Uterus (tissue), 4 donors: ENCODE results near the gene SYDE2. TPM values are rescaled to one million over a fixed set of nuclear protein-coding genes. Genes with fewer than 3 reads are reported as not detected.

Experiments
- DNase-seq, 2 donors: peaks; one replicate each; pipeline ENCODE4 v3.0.0-alpha.2; 2019 to 2020
- H3K27ac ChIP-seq, 2 donors: fragments of 200-600 bp; sonication (generic); 1 replicate in 1 of 2; 2 replicates in 1 of 2; pipeline ENCODE4 v1.5.1; 2016 to 2018
- H3K27me3 ChIP-seq, 2 donors: fragments of 200-600 bp; sonication (generic); one replicate each; pipeline ENCODE4 v1.5.1; 2018 to 2019; ENCODE audit warnings: control low read depth in 1 of 2
- H3K36me3 ChIP-seq, 2 donors: fragments of 200-600 bp; sonication (generic); one replicate each; pipeline ENCODE4 v1.5.1; 2019; ENCODE audit warnings: control low read depth in 1 of 2
- H3K4me1 ChIP-seq, 2 donors: fragments of 200-600 bp; sonication (generic); one replicate each; pipeline ENCODE4 v1.5.1; 2018 to 2019; ENCODE audit warnings: control low read depth in 1 of 2
- H3K4me3 ChIP-seq, 2 donors: fragments of 200-600 bp; sonication (generic); 1 replicate in 1 of 2; 2 replicates in 1 of 2; pipeline ENCODE4 v1.5.1; 2018 to 2019; ENCODE audit warnings: mild to moderate bottlenecking in 1 of 2
- H3K9me3 ChIP-seq, 2 donors: fragments of 200-600 bp; sonication (generic); one replicate each; pipeline ENCODE4 v1.5.1; 2019; ENCODE audit warnings: control low read depth in 1 of 2
- CTCF ChIP-seq, 4 experiments: fragments of 200-600 bp in 2 of 4; fragments of 450-650 bp in 2 of 4; sonication (generic) in 2 of 4; IDR thresholded peaks; one replicate each; pipeline ENCODE4 v1.5.1; 2016 to 2019; ENCODE audit warnings: antibody characterized with exemption in 4 of 4, mild to moderate bottlenecking in 2 of 4, moderate library complexity in 1 of 4
- POLR2A ChIP-seq, 2 donors: fragments of 450-650 bp; IDR thresholded peaks; one replicate each; pipeline ENCODE4 v1.6.1; 2016; ENCODE audit warnings: antibody characterized with exemption in 2 of 2, mild to moderate bottlenecking in 1 of 2, moderate library complexity in 1 of 2
- intact Hi-C: fragments of 100-400 bp; cut with DNase I; formaldehyde crosslinking; loops from one replicate; pipeline ENCODE4 v1.15.1; 2023; ENCODE audit warnings: low total_unique reads
- total RNA-seq, 4 donors: library from RNA; depleted of rRNA in 3 of 4; stranded (reverse); fragments of >200 nt in 3 of 4; gene quantifications; one replicate each; pipeline versions ENCODE4 v1.1.0 to v1.2.4, GENCODE V29; 2014 to 2023
- donor health status: DM: yes; HTN: yes; CAD: no.

The SYDE2 gene
- total RNA-seq, 4 donors from 2014 or later: 5.3 to 24.3 (median 14.6) TPM

- Histone ChIP-seq H3K4me1 (no peaks in the 10 kb centered on the region), H3K9me3 (no peaks in the 10 kb centered on the region), H3K4me3 (no peak overlapping the region), H3K27ac (no peak overlapping the region), H3K27me3 (no peaks in the 10 kb centered on the region), H3K36me3 (no peaks in the 10 kb centered on the region)
- TF ChIP-seq CTCF (IDR thresholded peaks at IDR 0.05) (no peak), POLR2A (IDR thresholded peaks at IDR 0.05) (no peak)
- DNase-seq: no peak
- intact Hi-C loops: no loop called here
Measured at GRCh38 chr1:85171721-85172120, 29.1 kb downstream of the SYDE2 start.

GRCh38 chr1:85168884-85169283 lies 31.9 kb downstream of the SYDE2 start:
- intact Hi-C loops: no loop called here
- DNase-seq: no peak
- no peak overlapping the region for H3K27ac ChIP-seq
- H3K27me3 ChIP-seq: no peaks in the 10 kb centered on the region
- no peak for TF ChIP-seq POLR2A (IDR thresholded peaks at IDR 0.05)
- TF ChIP-seq CTCF (IDR thresholded peaks at IDR 0.05): no peak
- no peak overlapping the region for H3K4me3 ChIP-seq
- no peaks in the 10 kb centered on the region for H3K9me3 ChIP-seq
- H3K4me1 ChIP-seq: no peaks in the 10 kb centered on the region
- no peaks in the 10 kb centered on the region for H3K36me3 ChIP-seq

- TF ChIP-seq POLR2A (IDR thresholded peaks at IDR 0.05) (no peak), CTCF (IDR thresholded peaks at IDR 0.05) (no peak)
- H3K4me3 ChIP-seq: no peak overlapping the region
- H3K4me1 ChIP-seq: no peaks in the 10 kb centered on the region
- DNase-seq: no peak
- no peaks in the 10 kb centered on the region for H3K27me3 ChIP-seq
- no peaks in the 10 kb centered on the region for H3K36me3 ChIP-seq
- H3K27ac ChIP-seq: no peak overlapping the region
- no peaks in the 10 kb centered on the region for H3K9me3 ChIP-seq
- intact Hi-C loops: no loop called here
Measured at GRCh38 chr1:85166351-85166750, 34.5 kb downstream of the SYDE2 start.

GRCh38 chr1:85158910-85159309 lies 41.9 kb downstream of the SYDE2 start:
- H3K27ac ChIP-seq: no peak overlapping the region

GRCh38 chr1:85157436-85157835 lies 43.4 kb downstream of the SYDE2 start:
- Histone ChIP-seq H3K27me3 (no peaks in the 10 kb centered on the region), H3K36me3 (no peaks in the 10 kb centered on the region), H3K4me1 (peaks cover 0 to 6% of the 10 kb centered on the region in 2 donors), H3K27ac (no peak overlapping the region), H3K4me3 (no peak overlapping the region), H3K9me3 (no peaks in the 10 kb centered on the region)
- no peak for DNase-seq
- TF ChIP-seq CTCF (IDR thresholded peaks at IDR 0.05): no peak
- TF ChIP-seq POLR2A (IDR thresholded peaks at IDR 0.05): no peak
- intact Hi-C loops: no loop called here

More at GRCh38 chr1:85158910-85159309, 41.9 kb downstream of the SYDE2 start:
- H3K27me3 ChIP-seq: no peaks in the 10 kb centered on the region
- H3K36me3 ChIP-seq: no peaks in the 10 kb centered on the region
- peaks cover 0 to 6% of the 10 kb centered on the region in 2 donors for H3K4me1 ChIP-seq
- intact Hi-C loops: loop anchor here (2.0 kb wide), 1 partner anchor 32 kb away; no protein-coding TSS in a partner anchor
- H3K4me3 ChIP-seq: no peak overlapping the region
- TF ChIP-seq CTCF (IDR thresholded peaks at IDR 0.05): no peak
- no peak for DNase-seq
- no peaks in the 10 kb centered on the region for H3K9me3 ChIP-seq
